Fibroblast of skin of left biceps (primary cell): ENCODE results near the gene MBD3L3.
"Not testable (repeated sequence)": the region's sequence is repeated elsewhere in the genome, so short reads cannot be mapped to it uniquely, and the experiment has no call there.

ENCODE experiments used
- DNase-seq, 2 experiments: peaks; one replicate each; pipeline ENCODE4 v3.0.0-alpha.2; 2013; ENCODE audit warnings: low read depth in 2 of 2

MBD3L3 gene

GRCh38 chr19:7063764-7064418 is 5.4 kb upstream of the MBD3L3 start:
- DNase-seq, result no peak

DNA sequence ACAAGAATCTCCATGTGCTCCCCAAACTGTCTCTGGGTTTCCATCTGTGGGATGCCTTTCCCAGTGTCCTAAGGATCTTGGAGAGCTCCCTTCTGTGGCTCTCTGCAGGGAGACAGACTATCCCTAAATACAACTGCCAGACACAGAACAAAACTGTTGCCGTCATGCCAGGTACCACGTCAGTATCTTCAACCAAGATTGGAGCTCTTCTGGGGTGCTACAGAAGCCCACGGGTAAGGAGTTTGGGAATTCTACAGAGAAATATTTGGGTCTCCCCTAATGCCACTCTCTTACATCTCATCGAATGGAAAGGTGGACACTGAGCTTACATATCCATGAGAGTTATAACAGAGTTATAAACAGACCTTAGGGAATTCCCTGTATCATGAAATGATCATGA is 4.9 kb upstream of the MBD3L3 start:
- DNase-seq, result no peak

DNA sequence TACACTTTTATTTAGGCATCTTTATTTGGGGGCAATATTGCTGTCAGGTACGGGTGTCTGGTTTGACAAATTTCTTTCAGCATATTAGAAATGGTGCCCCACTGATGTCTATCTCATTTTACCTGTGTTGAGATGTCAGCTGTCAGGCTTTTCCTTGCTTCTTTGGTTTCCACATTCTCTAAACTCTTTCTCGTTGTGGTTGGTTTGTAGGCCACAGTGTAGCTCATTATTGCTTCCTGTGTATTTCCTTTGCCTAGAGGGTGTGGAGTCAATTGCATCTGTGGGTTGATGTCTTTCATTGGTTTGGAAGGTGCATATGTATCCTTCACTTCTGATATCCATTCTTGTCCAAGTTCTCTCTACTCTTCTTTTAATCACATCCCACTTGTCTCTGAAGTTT is 1.5 kb upstream of the MBD3L3 start:
- not testable (repeated sequence) for DNase-seq

GRCh38 chr19:7056371-7056770 is 2.1 kb downstream of the MBD3L3 start:
- DNase-seq, result not testable (repeated sequence)

DNA sequence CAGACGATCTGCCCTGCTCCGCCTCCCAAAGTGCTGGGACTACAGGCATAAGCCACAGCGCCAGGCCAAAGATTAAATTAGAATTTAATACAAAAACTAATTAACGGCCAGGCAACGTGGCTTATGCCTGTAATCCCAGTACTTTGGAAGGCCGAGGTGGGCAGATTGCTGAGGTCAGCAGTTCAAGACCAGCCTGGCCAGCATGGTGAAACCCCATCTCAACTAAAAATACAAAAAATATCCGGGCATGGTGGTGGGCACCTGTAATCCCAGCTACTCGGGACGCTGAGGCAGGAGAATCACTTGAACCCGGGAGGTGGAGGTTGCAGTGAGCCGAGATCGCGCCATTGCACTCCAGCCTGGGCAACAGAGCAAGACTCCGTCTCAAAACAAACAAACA is 2.8 kb downstream of the MBD3L3 start:
- DNase-seq, result not testable (repeated sequence)

GRCh38 chr19:7054635-7055368 is 3.7 kb downstream of the MBD3L3 start:
- not testable (repeated sequence) for DNase-seq

- DNase-seq, result not testable (repeated sequence)
Observed at GRCh38 chr19:7052896-7053295, 5.6 kb downstream of the MBD3L3 start.

DNA sequence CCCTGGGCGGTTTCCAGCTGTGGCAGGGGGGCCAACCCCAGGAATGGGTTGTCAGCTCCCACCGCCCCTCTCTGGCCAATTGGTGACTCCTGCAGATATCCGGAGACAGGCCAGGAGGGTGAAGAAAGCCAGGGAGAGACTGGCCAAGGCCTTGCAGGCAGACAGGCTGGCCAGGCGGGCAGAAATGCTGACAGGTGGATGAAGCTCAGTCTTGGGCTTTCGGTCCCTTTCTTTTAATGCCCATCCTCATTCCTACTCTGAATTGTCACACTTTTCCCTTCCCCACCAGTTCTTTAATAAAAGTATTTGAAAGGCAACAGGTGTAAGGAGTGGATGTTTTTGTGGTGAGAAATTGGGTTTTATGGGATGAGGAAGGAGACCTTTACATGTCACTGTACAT is 7.1 kb downstream of the MBD3L3 start:
- not testable (repeated sequence) for DNase-seq

- not testable (repeated sequence) for DNase-seq
Observed at GRCh38 chr19:7049021-7049420, 9.5 kb downstream of the MBD3L3 start, which contains the start of gene MBD3L2. TSS of gene MBD3L2 (plus strand) at chr19:7049321. CDS start at chr19:7049374, 53 bp downstream.

- DNase-seq, result not testable (repeated sequence)
Observed at GRCh38 chr19:7041563-7041962, 16.9 kb downstream of the MBD3L3 start.

GRCh38 chr19:7040079-7040478 is 18.4 kb downstream of the MBD3L3 start, which contains the start of gene MBD3L4:
TSS of gene MBD3L4 (minus strand) at chr19:7040179. CDS start at chr19:7040144, 35 bp downstream.
- not testable (repeated sequence) for DNase-seq

DNA sequence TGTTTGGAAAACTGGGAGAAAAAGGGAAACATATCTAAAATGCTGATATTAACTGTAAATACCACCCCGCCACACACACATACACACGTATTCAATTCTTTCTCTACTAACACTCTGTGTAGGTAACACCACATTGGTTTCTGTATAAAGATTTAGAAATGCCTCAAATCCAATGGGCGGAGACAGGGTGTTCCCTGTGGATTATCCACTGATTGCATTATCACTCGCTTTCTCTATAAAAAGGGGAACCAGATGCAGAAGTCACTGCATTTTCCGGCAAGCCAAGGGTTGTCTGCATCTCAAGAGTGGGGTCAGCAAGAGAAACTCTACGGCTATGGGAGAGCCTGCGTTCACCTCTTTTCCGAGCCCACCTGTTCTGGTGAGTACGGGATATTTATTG is 28.2 kb downstream of the MBD3L3 start, which contains the start of gene MBD3L5:
Gene MBD3L5, plus strand, starts transcription at position 301 of the 400 bp plus-strand sequence. Its CDS starts 34 bp downstream, at position 335.
- not testable (repeated sequence) for DNase-seq

- not testable (repeated sequence) for DNase-seq
Observed at GRCh38 chr19:7028790-7029189, 29.7 kb downstream of the MBD3L3 start.

- not testable (repeated sequence) for DNase-seq
Observed at GRCh38 chr19:7021331-7021730, 37.1 kb downstream of the MBD3L3 start, which contains the start of gene MBD3L2B. TSS of gene MBD3L2B (minus strand) at chr19:7021431. CDS start at chr19:7021397, 34 bp downstream.

DNA sequence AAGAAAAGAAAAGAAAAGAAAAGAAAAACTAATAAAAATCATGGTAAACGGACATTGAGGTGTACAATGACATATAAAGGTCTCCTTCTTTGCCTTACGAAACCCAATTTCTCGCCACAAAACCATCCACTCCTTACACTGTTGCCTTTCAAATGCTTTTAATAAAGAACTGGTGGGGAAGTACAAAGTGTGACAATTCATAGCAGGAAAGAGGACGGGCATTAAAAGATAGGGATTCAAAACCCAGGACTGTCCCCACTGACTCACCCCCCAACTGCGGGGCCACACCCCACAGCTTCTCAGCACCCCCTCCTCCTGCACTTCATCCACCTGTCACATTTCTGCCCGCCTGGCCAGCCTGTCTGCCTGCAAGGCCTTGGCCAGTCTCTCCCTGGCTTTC is 39.6 kb downstream of the MBD3L3 start:
- no peak for DNase-seq

- DNase-seq, result no peak
Observed at GRCh38 chr19:7013678-7014077, 44.8 kb downstream of the MBD3L3 start.

DNA sequence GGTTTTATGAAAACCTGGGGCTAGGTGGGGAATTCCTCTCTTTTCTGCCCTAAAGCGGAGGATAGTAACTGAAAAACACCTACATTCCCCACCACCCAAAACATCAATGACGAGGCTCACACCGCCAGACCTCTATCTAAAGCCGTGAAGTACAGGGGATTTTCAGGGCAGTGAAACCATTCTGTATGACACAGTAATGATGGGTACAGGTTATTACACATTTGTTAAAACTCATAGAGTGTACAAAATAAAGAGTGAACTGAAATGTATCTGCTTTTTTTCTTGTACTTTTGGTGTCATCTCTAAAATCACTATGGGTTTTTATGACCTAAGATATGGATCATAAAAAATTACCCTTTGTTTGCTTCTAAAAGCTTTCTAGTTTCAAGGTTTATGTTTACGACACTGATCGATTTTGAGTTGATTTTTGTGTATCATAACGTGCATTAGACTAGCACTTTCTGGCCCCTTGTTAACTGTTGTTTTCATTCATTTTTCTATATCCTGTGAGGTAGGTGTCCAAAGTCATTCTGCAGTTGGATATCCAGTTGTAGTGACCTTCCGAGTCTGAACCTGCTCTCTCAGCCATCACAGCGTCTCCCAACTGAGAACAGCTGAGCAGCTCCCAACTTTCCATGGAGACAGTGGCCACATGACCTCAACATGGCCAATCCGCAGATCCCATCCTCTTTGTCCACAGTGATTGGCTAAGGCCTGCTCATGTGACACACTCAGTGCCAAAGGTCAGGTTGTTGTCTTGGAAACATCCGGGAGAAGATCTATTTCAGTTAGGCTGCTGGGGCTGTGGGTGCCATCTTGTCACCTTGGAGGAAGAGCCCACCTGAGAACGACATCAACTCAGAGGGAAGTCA is 47.5 kb downstream of the MBD3L3 start:
- no peak for DNase-seq

DNA sequence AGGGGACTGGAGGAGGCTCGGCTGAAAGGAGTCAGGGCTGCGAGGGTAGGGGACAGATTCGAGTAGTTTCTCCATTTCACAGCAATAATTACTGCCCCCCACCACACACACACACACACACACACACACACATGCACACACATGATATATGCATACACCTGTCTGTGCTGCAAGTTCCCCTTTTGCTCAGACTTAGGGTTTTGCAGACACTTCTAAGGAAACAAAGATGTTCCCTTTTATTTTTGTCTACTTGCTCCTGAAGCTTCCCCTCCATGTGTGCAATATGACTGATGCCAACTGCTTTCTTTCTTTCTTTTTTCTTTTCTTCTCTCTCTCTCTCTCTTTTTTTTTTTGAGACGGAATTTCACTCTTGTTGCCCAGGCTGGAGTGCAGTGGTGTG is 50.6 kb downstream of the MBD3L3 start:
- no peak for DNase-seq
